Activated naive CD8-positive, alpha-beta T cell treated with anti-CD3 and anti-CD28 coated beads, Interleukin-2, amount 50 U/mL, for 24 hours (primary cell): Measurements from ENCODE around the gene PPP2CA.
"Not testable (repeated sequence)": the region's sequence is repeated elsewhere in the genome, so short reads cannot be mapped to it uniquely, and the experiment has no call there.

Experiments
- ATAC-seq: fragments of 150-1000 bp; cut with Tn5 transposase; one replicate; pipeline ENCODE4 v1.10.0; 2021
- DNase-seq: peaks from one replicate; pipeline ENCODE4 v3.0.0; 2021
- H3K27ac Mint-ChIP-seq: one replicate; pipeline ENCODE4 v1.8.0; 2021; ENCODE audit warnings: mild to moderate bottlenecking, mixed read lengths
- H3K27me3 Mint-ChIP-seq: one replicate; pipeline ENCODE4 v1.8.0; 2021; ENCODE audit warnings: mixed read lengths
- H3K36me3 Mint-ChIP-seq: one replicate; pipeline ENCODE4 v1.8.0; 2021; ENCODE audit warnings: low read depth, mixed read lengths
- H3K4me1 Mint-ChIP-seq: one replicate; pipeline ENCODE4 v1.8.0; 2021; ENCODE audit warnings: mixed read lengths
- H3K4me3 Mint-ChIP-seq: one replicate; pipeline ENCODE4 v1.8.0; 2021; ENCODE audit warnings: mild to moderate bottlenecking, moderate library complexity, mixed read lengths
- H3K9me3 Mint-ChIP-seq: one replicate; pipeline ENCODE4 v1.8.0; 2021; ENCODE audit warnings: mixed read lengths

Gene PPP2CA

GRCh38 chr5:134225780-134226440 is at the start of gene PPP2CA:
Gene PPP2CA (minus strand): TSS chr5:134226073. CDS start chr5:134225861, 212 bp downstream.
- peak within 1 kb of the TSS; percentile 94 for H3K27ac Mint-ChIP-seq
- H3K36me3 Mint-ChIP-seq: peaks cover 33% of the 10 kb centered on the region
- peaks cover 55% of the 10 kb centered on the region for H3K4me1 Mint-ChIP-seq

GRCh38 chr5:134273642-134274395 is 47.9 kb upstream of the PPP2CA start:
- Mint-ChIP-seq H3K4me1 (no peaks in the 10 kb centered on the region), H3K36me3 (no peaks in the 10 kb centered on the region), H3K27me3 (no peaks in the 10 kb centered on the region), H3K4me3 (no peak overlapping the region), H3K9me3 (no peaks in the 10 kb centered on the region), H3K27ac (no peak overlapping the region)
- DNase-seq: no peak
- no peak for ATAC-seq

More at GRCh38 chr5:134225780-134226440, at the start of gene PPP2CA:
- ATAC-seq: peak; percentile 86
- H3K27me3 Mint-ChIP-seq: no peaks in the 10 kb centered on the region
- peak; percentile 99 for DNase-seq
- no peaks in the 10 kb centered on the region for H3K9me3 Mint-ChIP-seq
- H3K4me3 Mint-ChIP-seq: peak within 1 kb of the TSS; percentile 87

GRCh38 chr5:134271059-134271458 is 45.2 kb upstream of the PPP2CA start:
- no peak overlapping the region for H3K4me3 Mint-ChIP-seq
- no peaks in the 10 kb centered on the region for H3K9me3 Mint-ChIP-seq
- DNase-seq: no peak

GRCh38 chr5:134268919-134269318 is 43.0 kb upstream of the PPP2CA start:
- peaks cover 10% of the 10 kb centered on the region for H3K9me3 Mint-ChIP-seq
- no peak overlapping the region for H3K27ac Mint-ChIP-seq
- peaks cover 2% of the 10 kb centered on the region for H3K27me3 Mint-ChIP-seq
- no peak overlapping the region for H3K4me3 Mint-ChIP-seq
- H3K36me3 Mint-ChIP-seq: no peaks in the 10 kb centered on the region
- H3K4me1 Mint-ChIP-seq: no peaks in the 10 kb centered on the region
- DNase-seq (no peak), ATAC-seq (no peak)

More at GRCh38 chr5:134271059-134271458, 45.2 kb upstream of the PPP2CA start:
- no peak overlapping the region for H3K27ac Mint-ChIP-seq
- ATAC-seq: no peak
- no peaks in the 10 kb centered on the region for H3K36me3 Mint-ChIP-seq
- no peaks in the 10 kb centered on the region for H3K27me3 Mint-ChIP-seq
- no peaks in the 10 kb centered on the region for H3K4me1 Mint-ChIP-seq

GRCh38 chr5:134268019-134268601 is 42.2 kb upstream of the PPP2CA start:
- DNase-seq (no peak), ATAC-seq (no peak)
- peaks cover 4% of the 10 kb centered on the region for H3K27me3 Mint-ChIP-seq
- H3K4me1 Mint-ChIP-seq: no peaks in the 10 kb centered on the region
- no peak overlapping the region for H3K4me3 Mint-ChIP-seq
- H3K27ac Mint-ChIP-seq: no peak overlapping the region
- H3K9me3 Mint-ChIP-seq: peaks cover 16% of the 10 kb centered on the region
- no peaks in the 10 kb centered on the region for H3K36me3 Mint-ChIP-seq

- H3K27ac Mint-ChIP-seq: no peak overlapping the region
Observed at GRCh38 chr5:134267366-134268018, 41.6 kb upstream of the PPP2CA start.

GRCh38 chr5:134263801-134264200 is 37.9 kb upstream of the PPP2CA start:
- Mint-ChIP-seq H3K4me1 (peaks cover 2% of the 10 kb centered on the region), H3K36me3 (no peaks in the 10 kb centered on the region), H3K9me3 (peaks cover 23% of the 10 kb centered on the region), H3K27me3 (peaks cover 4% of the 10 kb centered on the region), H3K27ac (no peak overlapping the region), H3K4me3 (no peak overlapping the region)
- ATAC-seq (no peak), DNase-seq (no peak)

More at GRCh38 chr5:134267366-134268018, 41.6 kb upstream of the PPP2CA start:
- no peak for DNase-seq
- Mint-ChIP-seq H3K27me3 (peaks cover 4% of the 10 kb centered on the region), H3K4me1 (no peaks in the 10 kb centered on the region), H3K36me3 (no peaks in the 10 kb centered on the region), H3K9me3 (peaks cover 20% of the 10 kb centered on the region), H3K4me3 (no peak overlapping the region)
- ATAC-seq: no peak

- not testable (repeated sequence) for H3K36me3 Mint-ChIP-seq, H3K4me1 Mint-ChIP-seq, H3K4me3 Mint-ChIP-seq, ATAC-seq, H3K27me3 Mint-ChIP-seq, DNase-seq, H3K27ac Mint-ChIP-seq
- peaks cover 23% of the 10 kb centered on the region for H3K9me3 Mint-ChIP-seq
Observed at GRCh38 chr5:134262629-134263028, 36.8 kb upstream of the PPP2CA start.

GRCh38 chr5:134258896-134259295 is 33.0 kb upstream of the PPP2CA start:
- Mint-ChIP-seq H3K4me3 (no peak overlapping the region), H3K36me3 (no peaks in the 10 kb centered on the region), H3K27ac (no peak overlapping the region), H3K9me3 (peaks cover 14% of the 10 kb centered on the region), H3K4me1 (peaks cover 2% of the 10 kb centered on the region), H3K27me3 (peaks cover 2% of the 10 kb centered on the region)
- no peak for DNase-seq
- no peak for ATAC-seq

- Mint-ChIP-seq H3K4me3 (no peak overlapping the region), H3K27ac (no peak overlapping the region), H3K4me1 (peaks cover 2% of the 10 kb centered on the region), H3K36me3 (no peaks in the 10 kb centered on the region), H3K27me3 (no peaks in the 10 kb centered on the region), H3K9me3 (peaks cover under 1% of the 10 kb centered on the region)
- ATAC-seq (no peak), DNase-seq (no peak)
Observed at GRCh38 chr5:134257176-134257575, 31.3 kb upstream of the PPP2CA start.

- ATAC-seq (no peak), DNase-seq (no peak)
- no peak overlapping the region for H3K4me3 Mint-ChIP-seq
- H3K4me1 Mint-ChIP-seq: no peaks in the 10 kb centered on the region
- H3K27me3 Mint-ChIP-seq: no peaks in the 10 kb centered on the region
- H3K27ac Mint-ChIP-seq: no peak overlapping the region
- no peaks in the 10 kb centered on the region for H3K9me3 Mint-ChIP-seq
- no peaks in the 10 kb centered on the region for H3K36me3 Mint-ChIP-seq
Observed at GRCh38 chr5:134255418-134256150, 29.7 kb upstream of the PPP2CA start.

GRCh38 chr5:134253368-134254153 is 27.7 kb upstream of the PPP2CA start:
- not testable (repeated sequence) for H3K27ac Mint-ChIP-seq, H3K4me1 Mint-ChIP-seq, H3K27me3 Mint-ChIP-seq, H3K36me3 Mint-ChIP-seq, ATAC-seq, H3K9me3 Mint-ChIP-seq, H3K4me3 Mint-ChIP-seq, DNase-seq

GRCh38 chr5:134252671-134253070 is 26.8 kb upstream of the PPP2CA start:
- H3K27ac Mint-ChIP-seq: no peak overlapping the region
- DNase-seq: no peak
- H3K27me3 Mint-ChIP-seq: no peaks in the 10 kb centered on the region
- no peaks in the 10 kb centered on the region for H3K36me3 Mint-ChIP-seq
- H3K4me1 Mint-ChIP-seq: no peaks in the 10 kb centered on the region
- H3K9me3 Mint-ChIP-seq: no peaks in the 10 kb centered on the region
- no peak for ATAC-seq
- H3K4me3 Mint-ChIP-seq: no peak overlapping the region
